ENCODE data around the gene FCGR2B.
A peak's percentile ranks its signal among the peaks of the same experiment; 100 is the strongest.
"Not testable (repeated sequence)": the region's sequence is repeated elsewhere in the genome, so short reads cannot be mapped to it uniquely, and the experiment has no call there.

FCGR2B gene

DNA sequence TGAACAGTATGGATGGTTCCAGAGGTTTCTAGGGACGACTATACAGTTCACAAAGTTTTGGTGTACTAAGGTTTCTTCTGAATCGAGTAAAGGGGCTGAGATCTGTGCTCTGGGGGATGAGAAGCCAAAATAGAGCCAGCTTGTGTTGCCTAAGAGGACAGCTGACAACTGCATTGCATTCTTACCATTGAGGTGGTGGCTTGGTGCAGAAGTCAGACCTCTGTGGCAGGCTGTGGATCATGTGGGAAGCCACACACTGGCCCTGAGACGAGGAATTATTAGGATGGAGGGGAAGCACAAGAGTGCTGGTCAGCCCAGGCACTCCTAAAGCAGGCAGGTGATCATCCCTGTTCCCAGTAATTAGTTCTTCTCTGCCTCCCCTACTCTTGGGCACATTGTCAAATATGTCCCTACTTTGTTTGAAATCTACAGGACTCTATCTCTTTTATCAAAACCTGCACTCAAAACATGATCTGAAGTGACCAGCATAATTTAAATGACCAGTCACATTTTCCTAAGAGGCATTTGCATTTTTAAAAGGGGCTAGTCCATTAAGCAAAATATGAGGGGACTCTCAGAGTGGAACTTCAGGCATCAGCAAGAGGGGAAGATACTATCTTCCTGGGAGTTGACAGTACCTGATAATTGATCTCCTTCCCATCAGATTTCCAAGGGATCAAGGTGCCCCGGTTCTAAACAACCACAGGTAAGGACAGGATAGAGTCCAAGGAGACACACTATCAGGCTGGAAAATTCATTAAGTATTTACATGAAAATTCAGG, 58.2 kb downstream of the FCGR2B start, which contains the start of gene FCRLB:
Gene FCRLB, plus strand, starts transcription at position 589 of the 782 bp plus-strand sequence. CDS start 1,129 bp downstream, outside the sequence.
- DNase-seq = peak; percentile 44 to 49
- no peak for TF ChIP-seq POLR2A (IDR thresholded peaks at IDR 0.05; ENCODE audit: low read length)

GRCh38 chr1:161721738-161722343, 58.9 kb downstream of the FCGR2B start:
- TF ChIP-seq GATA1 (IDR thresholded peaks at IDR 0.05; ENCODE audit: low read depth, low read length) (no peak), POLR2A (IDR thresholded peaks at IDR 0.05; ENCODE audit: low read length) (no peak)
- DNase-seq = peak; percentile 51 to 70

- DNase-seq = no peak
- no peak for TF ChIP-seq POLR2A (IDR thresholded peaks at IDR 0.05; ENCODE audit: low read length)
- no peak for TF ChIP-seq GATA1 (IDR thresholded peaks at IDR 0.05; ENCODE audit: low read depth, low read length)
Measured at GRCh38 chr1:161722406-161722805, 59.5 kb downstream of the FCGR2B start.

DNA sequence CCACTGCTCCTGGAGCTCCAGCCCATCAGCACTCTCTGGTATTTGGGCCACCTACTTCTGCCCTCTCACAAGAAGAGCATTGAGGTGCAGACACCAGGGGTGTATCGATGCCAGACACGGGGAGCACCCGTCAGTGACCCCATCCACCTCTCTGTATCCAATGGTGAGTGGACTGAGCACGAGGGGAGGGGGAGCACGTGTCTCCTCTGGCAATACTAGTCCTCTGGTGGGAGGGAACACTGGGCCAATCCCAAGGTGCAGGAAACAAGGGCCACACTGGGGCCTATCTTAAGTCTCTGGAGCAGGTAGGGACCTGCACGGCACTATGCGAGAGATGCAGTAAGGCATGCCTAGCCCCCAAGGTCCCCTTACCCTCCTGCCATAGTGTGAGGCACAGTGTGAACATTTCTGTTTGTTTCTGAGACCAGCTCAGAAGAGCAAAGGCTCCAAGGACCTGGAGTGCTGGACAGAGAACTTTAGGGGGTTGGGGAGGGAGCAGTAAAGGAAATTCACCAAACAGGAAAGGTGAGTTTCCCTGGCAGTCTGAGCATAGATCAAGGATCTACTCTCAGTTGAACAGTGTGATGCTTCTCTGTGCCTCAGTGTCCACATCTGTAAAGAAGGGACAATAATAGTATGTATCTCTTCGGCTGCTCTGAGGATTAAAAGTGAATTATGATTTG, 60.7 kb downstream of the FCGR2B start:
- no peak for DNase-seq
- TF ChIP-seq POLR2A (IDR thresholded peaks at IDR 0.05; ENCODE audit: low read length) (no peak), GATA1 (IDR thresholded peaks at IDR 0.05; ENCODE audit: low read depth, low read length) (no peak)

GRCh38 chr1:161725258-161725907, 62.4 kb downstream of the FCGR2B start:
- DNase-seq = not testable (repeated sequence)

DNA sequence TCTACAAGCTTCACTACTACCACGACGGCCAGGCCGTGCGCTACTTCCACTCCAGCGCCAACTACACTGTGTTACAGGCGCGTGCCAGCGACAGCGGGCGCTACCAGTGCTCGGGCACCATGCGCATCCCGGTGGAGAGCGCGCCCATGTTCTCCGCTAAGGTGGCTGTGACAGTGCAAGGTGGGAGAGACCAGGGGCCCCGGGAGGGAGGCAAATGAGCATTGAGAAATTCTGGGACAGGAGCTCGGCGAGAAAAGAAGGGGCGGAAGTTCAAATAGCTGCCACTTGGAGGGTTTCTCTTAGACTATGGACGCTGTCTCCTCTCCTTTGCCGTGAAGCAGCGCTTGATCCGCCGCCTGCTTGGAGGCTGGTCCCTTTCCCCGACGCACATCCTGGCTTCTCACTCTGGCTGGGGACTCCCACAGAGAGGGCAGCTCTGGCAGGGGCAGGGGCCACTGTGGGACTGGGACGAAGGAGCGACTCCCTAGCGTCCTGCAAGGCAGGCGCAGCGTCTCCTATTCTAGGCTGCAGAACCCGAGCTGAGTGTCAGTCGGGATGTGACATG, 63.0 kb downstream of the FCGR2B start:
- DNase-seq = peak; percentile 76 to 80

GRCh38 chr1:161726473-161727255, 63.7 kb downstream of the FCGR2B start:
- peak; percentile 92 to 95 for DNase-seq
- TF ChIP-seq GATA1 (IDR thresholded peaks at IDR 0.05; ENCODE audit: low read depth, low read length) = no peak
- peak; percentile 87 for TF ChIP-seq POLR2A (IDR thresholded peaks at IDR 0.05; ENCODE audit: low read length)

More for the DNA sequence above, 63.0 kb downstream of the FCGR2B start:
- TF ChIP-seq POLR2A (IDR thresholded peaks at IDR 0.05; ENCODE audit: low read length) (peak; percentile 33), GATA1 (IDR thresholded peaks at IDR 0.05; ENCODE audit: low read depth, low read length) (no peak)

- TF ChIP-seq POLR2A (IDR thresholded peaks at IDR 0.05; ENCODE audit: low read length) = peak; percentile 65
- TF ChIP-seq GATA1 (IDR thresholded peaks at IDR 0.05; ENCODE audit: low read depth, low read length) = no peak
- DNase-seq = peak; percentile 55 to 66
Measured at GRCh38 chr1:161727256-161727924, 64.4 kb downstream of the FCGR2B start.

Data from erythroblast (primary cell).